Measurements from ENCODE around the gene LDAH.
"Not testable (repeated sequence)": the region's sequence is repeated elsewhere in the genome, so short reads cannot be mapped to it uniquely, and the experiment has no call there.

LDAH gene

GRCh38 chr2:20723543-20723942, 99.4 kb downstream of the LDAH start:
- DNase-seq (ENCODE audit: low read depth in 2 of 2) = no peak

- no peak for DNase-seq (ENCODE audit: low read depth in 2 of 2)
Observed at GRCh38 chr2:20722592-20723240, 100.2 kb downstream of the LDAH start.

GRCh38 chr2:20717641-20718040, 105.3 kb downstream of the LDAH start:
- DNase-seq (ENCODE audit: low read depth in 2 of 2) = no peak

- not testable (repeated sequence) for DNase-seq (ENCODE audit: low read depth in 2 of 2)
Observed at GRCh38 chr2:20716164-20716563, 106.7 kb downstream of the LDAH start.

- DNase-seq (ENCODE audit: low read depth in 2 of 2) = not testable (repeated sequence)
Observed at GRCh38 chr2:20714412-20714811, 108.5 kb downstream of the LDAH start.

GRCh38 chr2:20713585-20713984, 109.3 kb downstream of the LDAH start:
- DNase-seq (ENCODE audit: low read depth in 2 of 2) = not testable (repeated sequence)

- DNase-seq (ENCODE audit: low read depth in 2 of 2) = not testable (repeated sequence)
Observed at GRCh38 chr2:20711641-20712040, 111.3 kb downstream of the LDAH start.

GRCh38 chr2:20707601-20708000, 115.3 kb downstream of the LDAH start:
- no peak for DNase-seq (ENCODE audit: low read depth in 2 of 2)

GRCh38 chr2:20706786-20707185, 116.1 kb downstream of the LDAH start:
- DNase-seq (ENCODE audit: low read depth in 2 of 2) = no peak

GRCh38 chr2:20706217-20706616, 116.7 kb downstream of the LDAH start:
- DNase-seq (ENCODE audit: low read depth in 2 of 2) = no peak

GRCh38 chr2:20704886-20705285, 118.0 kb downstream of the LDAH start:
- DNase-seq (ENCODE audit: low read depth in 2 of 2) = no peak

GRCh38 chr2:20702563-20702962, 120.3 kb downstream of the LDAH start:
- no peak for DNase-seq (ENCODE audit: low read depth in 2 of 2)

GRCh38 chr2:20698916-20699613, 123.8 kb downstream of the LDAH start:
- no peak for DNase-seq (ENCODE audit: low read depth in 2 of 2)

GRCh38 chr2:20697322-20697934, 125.5 kb downstream of the LDAH start:
- no peak for DNase-seq (ENCODE audit: low read depth in 2 of 2)

- no peak for DNase-seq (ENCODE audit: low read depth in 2 of 2)
Observed at GRCh38 chr2:20696366-20696765, 126.5 kb downstream of the LDAH start.

- no peak for DNase-seq (ENCODE audit: low read depth in 2 of 2)
Observed at GRCh38 chr2:20693317-20693716, 129.6 kb downstream of the LDAH start.

- DNase-seq (ENCODE audit: low read depth in 2 of 2) = no peak
Observed at GRCh38 chr2:20692081-20692480, 130.8 kb downstream of the LDAH start.

GRCh38 chr2:20691076-20691734, 131.7 kb downstream of the LDAH start:
- no peak for DNase-seq (ENCODE audit: low read depth in 2 of 2)

- no peak for DNase-seq (ENCODE audit: low read depth in 2 of 2)
Observed at GRCh38 chr2:20689428-20690264, 133.3 kb downstream of the LDAH start.

- DNase-seq (ENCODE audit: low read depth in 2 of 2) = no peak
Observed at GRCh38 chr2:20687260-20687832, 135.6 kb downstream of the LDAH start.

GRCh38 chr2:20684581-20685063, 138.3 kb downstream of the LDAH start:
- DNase-seq (ENCODE audit: low read depth in 2 of 2) = no peak
